ENCODE results near the gene AGPAT2. TPM values are rescaled to one million over a fixed set of nuclear protein-coding genes. Genes with fewer than 3 reads are reported as not detected.

Gene AGPAT2
- total RNA-seq, 1 experiment from 2014 or later, result 103 TPM

GRCh38 chr9:136667940-136668760 is 19.1 kb downstream of the AGPAT2 start:
- H3K9ac ChIP-seq (ENCODE audit: low read length), result no peak overlapping the region
- ATAC-seq (no peak), DNase-seq (no peak)
- H3K27ac ChIP-seq (ENCODE audit: low read length), result no peak overlapping the region
- CTCF ChIA-PET, result interaction anchor here (0.6 kb wide), 1 partner anchor 125 kb away, joined by 3 read pairs; no protein-coding TSS in a partner anchor
- intact Hi-C loops (cut with micrococcal nuclease), result no loop called here
- H3K79me2 ChIP-seq (ENCODE audit: low read length), result no peaks in the 10 kb centered on the region
- no peak overlapping the region for H3K4me2 ChIP-seq (ENCODE audit: low read length)
- TF ChIP-seq EZH2 (IDR thresholded peaks at IDR 0.05; ENCODE audit: low read length, unreplicated experiment), result no peak
- TF ChIP-seq EZH2phosphoT487 (IDR thresholded peaks at IDR 0.05; ENCODE audit: borderline replicate concordance, low read length), result no peak
- TF ChIP-seq CTCF (conservative IDR thresholded peaks at IDR 0.05; ENCODE audit: low read depth, low read length), result no peak
- no peaks in the 10 kb centered on the region for H3K9me2 ChIP-seq (replicated peaks; ENCODE audit: low read length)
- no peaks in the 10 kb centered on the region for H3K36me3 ChIP-seq (ENCODE audit: low read depth, low read length)
- H3F3A ChIP-seq (ENCODE audit: low read length, unreplicated experiment), result no peaks in the 10 kb centered on the region
- H4K20me1 ChIP-seq (ENCODE audit: low read length), result no peaks in the 10 kb centered on the region
- no peak overlapping the region for H2AFZ ChIP-seq (ENCODE audit: low read length)
- no peaks in the 10 kb centered on the region for H3K9me3 ChIP-seq (ENCODE audit: low read length)
- POLR2A ChIA-PET (ENCODE audit: unreplicated experiment), result no interaction called here
- BruUV-seq (replicated peaks), result no TSS peak
- no peaks in the 10 kb centered on the region for H3K4me1 ChIP-seq (ENCODE audit: insufficient read depth, low read length)
- H3K4me3 ChIP-seq (ENCODE audit: low read length), result no peak overlapping the region
- H3K27me3 ChIP-seq (ENCODE audit: low read length), result no peaks in the 10 kb centered on the region

- ChIA-PET CTCF (no interaction called here), POLR2A (ENCODE audit: unreplicated experiment) (no interaction called here)
Observed at GRCh38 chr9:136667214-136667939, 19.9 kb downstream of the AGPAT2 start.

More at GRCh38 chr9:136667214-136667939, 19.9 kb downstream of the AGPAT2 start:
- TF ChIP-seq EZH2phosphoT487 (IDR thresholded peaks at IDR 0.05; ENCODE audit: borderline replicate concordance, low read length) (no peak), EZH2 (IDR thresholded peaks at IDR 0.05; ENCODE audit: low read length, unreplicated experiment) (no peak), CTCF (conservative IDR thresholded peaks at IDR 0.05; ENCODE audit: low read depth, low read length) (no peak)
- DNase-seq (no peak), ATAC-seq (no peak)
- Histone ChIP-seq H3K36me3 (ENCODE audit: low read depth, low read length) (no peaks in the 10 kb centered on the region), H3F3A (ENCODE audit: low read length, unreplicated experiment) (no peaks in the 10 kb centered on the region), H3K9me2 (replicated peaks; ENCODE audit: low read length) (no peaks in the 10 kb centered on the region), H4K20me1 (ENCODE audit: low read length) (no peaks in the 10 kb centered on the region), H3K27ac (ENCODE audit: low read length) (no peak overlapping the region), H3K4me1 (ENCODE audit: insufficient read depth, low read length) (no peaks in the 10 kb centered on the region), H3K79me2 (ENCODE audit: low read length) (no peaks in the 10 kb centered on the region), H3K27me3 (ENCODE audit: low read length) (no peaks in the 10 kb centered on the region), H3K9me3 (ENCODE audit: low read length) (no peaks in the 10 kb centered on the region), H3K9ac (ENCODE audit: low read length) (no peak overlapping the region), H3K4me2 (ENCODE audit: low read length) (no peak overlapping the region), H3K4me3 (ENCODE audit: low read length) (no peak overlapping the region), H2AFZ (ENCODE audit: low read length) (no peak overlapping the region)
- BruUV-seq (replicated peaks), result no TSS peak
- intact Hi-C loops (cut with micrococcal nuclease), result no loop called here
